ENCODE data around the gene UBE3C. TPM values are rescaled to one million over a fixed set of nuclear protein-coding genes. Genes with fewer than 3 reads are reported as not detected.
A peak's percentile ranks its signal among the peaks of the same experiment; 100 is the strongest.

The UBE3C gene
- total and polyA plus RNA-seq, 4 donors: 12.7 to 91.8 (median 46.1) TPM

- DNase-seq (peak; percentile 35 to 67 (median 64)), ATAC-seq (ENCODE audit: insufficient read depth, low FRiP score) (no peak)
- no peaks in the 10 kb centered on the region for H3K27me3 ChIP-seq (ENCODE audit: control insufficient read depth in 3 of 3, insufficient read depth in 3 of 3, low read length in 2 of 3)
- H3K9ac ChIP-seq (ENCODE audit: insufficient read depth in 1 of 2, low read length in 2 of 2): no peak overlapping the region
- no peak overlapping the region for H3K4me3 ChIP-seq
- 73 to 76% methylated on average over 4 of the region's 4 CpGs for WGBS, 2 donors
- H3K4me1 ChIP-seq (ENCODE audit: control insufficient read depth in 5 of 5, insufficient read depth in 5 of 5, low read length in 5 of 5): no peaks in the 10 kb centered on the region
- no peak overlapping the region for H3K27ac ChIP-seq (ENCODE audit: low read depth in 1 of 2, low read length in 1 of 2)
- H3K9me3 ChIP-seq (ENCODE audit: control insufficient read depth in 4 of 4, insufficient read depth in 3 of 4, low read length in 3 of 4): peaks cover 0 to 1% (median 0%) of the 10 kb centered on the region in 4 donors
- TF ChIP-seq CTCF (IDR thresholded peaks at IDR 0.05; ENCODE audit: control extremely low read depth, extremely low read depth): no peak
- peaks cover 9 to 28% (median 20%) of the 10 kb centered on the region in 4 donors for H3K36me3 ChIP-seq (ENCODE audit: control insufficient read depth in 4 of 4, insufficient read depth in 4 of 4, low read length in 4 of 4)
Measured at GRCh38 chr7:157224627-157225026, 85.9 kb downstream of the UBE3C start.

DNA sequence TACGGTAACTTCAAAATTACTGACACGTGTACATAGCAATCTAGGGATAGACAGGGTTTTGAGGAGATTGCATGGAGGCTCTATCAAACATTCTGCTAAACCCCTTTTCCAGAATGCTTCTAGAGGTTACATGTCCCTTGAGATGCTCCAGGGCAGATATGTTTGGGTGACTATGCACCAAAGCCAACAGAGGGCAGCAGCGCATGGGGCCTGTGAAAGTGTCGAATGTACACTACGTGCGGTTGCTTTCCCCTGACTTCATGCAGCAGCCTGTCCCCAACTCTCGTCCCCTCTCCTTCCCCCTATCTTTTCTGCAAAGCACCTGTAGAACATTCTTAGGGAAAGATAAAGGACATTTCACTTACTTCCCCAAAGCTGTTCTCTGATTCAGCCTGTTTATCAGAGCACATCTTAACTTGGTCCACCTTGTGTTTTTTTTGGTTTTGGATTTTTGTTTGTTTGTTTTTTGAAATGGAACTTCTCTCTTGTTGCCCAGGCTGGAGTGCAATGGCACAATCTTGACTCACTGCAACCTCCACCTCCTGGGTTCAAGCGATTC lies 90.2 kb downstream of the UBE3C start:
- ATAC-seq (ENCODE audit: insufficient read depth, low FRiP score) (no peak), DNase-seq (peak in 1 of 3 donors; percentile 12)
- H3K4me1 ChIP-seq (ENCODE audit: control insufficient read depth in 5 of 5, insufficient read depth in 5 of 5, low read length in 5 of 5): no peaks in the 10 kb centered on the region
- H3K9me3 ChIP-seq (ENCODE audit: control insufficient read depth in 4 of 4, insufficient read depth in 3 of 4, low read length in 3 of 4): no peaks in the 10 kb centered on the region
- H3K9ac ChIP-seq (ENCODE audit: insufficient read depth in 1 of 2, low read length in 2 of 2): no peak overlapping the region
- no peaks in the 10 kb centered on the region for H3K27me3 ChIP-seq (ENCODE audit: control insufficient read depth in 3 of 3, insufficient read depth in 3 of 3, low read length in 2 of 3)
- H3K4me3 ChIP-seq: no peak overlapping the region
- H3K27ac ChIP-seq (ENCODE audit: low read depth in 1 of 2, low read length in 1 of 2): no peak overlapping the region
- H3K36me3 ChIP-seq (ENCODE audit: control insufficient read depth in 4 of 4, insufficient read depth in 4 of 4, low read length in 4 of 4): peaks cover 10 to 24% (median 19%) of the 10 kb centered on the region in 4 donors
- 89% methylated on average over 8 of the region's 8 CpGs for WGBS, 2 donors
- no peak for TF ChIP-seq CTCF (IDR thresholded peaks at IDR 0.05; ENCODE audit: control extremely low read depth, extremely low read depth)

GRCh38 chr7:157233677-157234076 lies 95.0 kb downstream of the UBE3C start:
- 78 to 86% methylated on average over 2 of the region's 2 CpGs for WGBS, 2 donors
- Histone ChIP-seq H3K27ac (ENCODE audit: low read depth in 1 of 2, low read length in 1 of 2) (no peak overlapping the region), H3K9me3 (ENCODE audit: control insufficient read depth in 4 of 4, insufficient read depth in 3 of 4, low read length in 3 of 4) (no peaks in the 10 kb centered on the region), H3K4me1 (ENCODE audit: control insufficient read depth in 5 of 5, insufficient read depth in 5 of 5, low read length in 5 of 5) (no peaks in the 10 kb centered on the region), H3K4me3 (no peak overlapping the region), H3K36me3 (ENCODE audit: control insufficient read depth in 4 of 4, insufficient read depth in 4 of 4, low read length in 4 of 4) (peaks cover 6 to 17% (median 16%) of the 10 kb centered on the region in 4 donors), H3K27me3 (ENCODE audit: control insufficient read depth in 3 of 3, insufficient read depth in 3 of 3, low read length in 2 of 3) (no peaks in the 10 kb centered on the region), H3K9ac (ENCODE audit: insufficient read depth in 1 of 2, low read length in 2 of 2) (no peak overlapping the region)
- ATAC-seq (ENCODE audit: insufficient read depth, low FRiP score) (no peak), DNase-seq (no peak)
- no peak for TF ChIP-seq CTCF (IDR thresholded peaks at IDR 0.05; ENCODE audit: control extremely low read depth, extremely low read depth)

GRCh38 chr7:157234271-157234670 lies 95.5 kb downstream of the UBE3C start:
- H3K9ac ChIP-seq (ENCODE audit: insufficient read depth in 1 of 2, low read length in 2 of 2): no peak overlapping the region
- ATAC-seq (ENCODE audit: insufficient read depth, low FRiP score) (no peak), DNase-seq (no peak)
- WGBS, 2 donors: 45 to 96% methylated on average over 5 of the region's 5 CpGs
- no peaks in the 10 kb centered on the region for H3K27me3 ChIP-seq (ENCODE audit: control insufficient read depth in 3 of 3, insufficient read depth in 3 of 3, low read length in 2 of 3)
- peaks cover 10 to 19% (median 16%) of the 10 kb centered on the region in 4 donors for H3K36me3 ChIP-seq (ENCODE audit: control insufficient read depth in 4 of 4, insufficient read depth in 4 of 4, low read length in 4 of 4)
- no peaks in the 10 kb centered on the region for H3K4me1 ChIP-seq (ENCODE audit: control insufficient read depth in 5 of 5, insufficient read depth in 5 of 5, low read length in 5 of 5)
- H3K4me3 ChIP-seq: no peak overlapping the region
- no peak overlapping the region for H3K27ac ChIP-seq (ENCODE audit: low read depth in 1 of 2, low read length in 1 of 2)
- no peak for TF ChIP-seq CTCF (IDR thresholded peaks at IDR 0.05; ENCODE audit: control extremely low read depth, extremely low read depth)
- no peaks in the 10 kb centered on the region for H3K9me3 ChIP-seq (ENCODE audit: control insufficient read depth in 4 of 4, insufficient read depth in 3 of 4, low read length in 3 of 4)

Measured in lung (tissue), 12 donors.